Measurements from ENCODE around the gene COL5A3.
A peak's percentile ranks its signal among the peaks of the same experiment; 100 is the strongest.

Gene COL5A3

GRCh38 chr19:10010939-10011338 is 635 bp upstream of the COL5A3 start:
- DNase-seq (ENCODE audit: low read depth): no peak

- DNase-seq (ENCODE audit: low read depth): no peak
These were observed 535 bp downstream of the COL5A3 start for GRCh38 chr19:10009714-10010224.

GRCh38 chr19:10008184-10008765 is 2.0 kb downstream of the COL5A3 start:
- no peak for DNase-seq (ENCODE audit: low read depth)

GRCh38 chr19:10007371-10008183 is 2.7 kb downstream of the COL5A3 start:
- DNase-seq (ENCODE audit: low read depth): no peak

GRCh38 chr19:10006752-10007323 is 3.5 kb downstream of the COL5A3 start:
- no peak for DNase-seq (ENCODE audit: low read depth)

- no peak for DNase-seq (ENCODE audit: low read depth)
These were observed 4.0 kb downstream of the COL5A3 start for GRCh38 chr19:10006335-10006708.

- DNase-seq (ENCODE audit: low read depth): no peak
These were observed 4.5 kb downstream of the COL5A3 start for GRCh38 chr19:10005632-10006334.

GRCh38 chr19:10004617-10005016 is 5.7 kb downstream of the COL5A3 start:
- no peak for DNase-seq (ENCODE audit: low read depth)

- no peak for DNase-seq (ENCODE audit: low read depth)
These were observed 7.0 kb downstream of the COL5A3 start for GRCh38 chr19:10003271-10003670.

GRCh38 chr19:10001899-10002298 is 8.4 kb downstream of the COL5A3 start:
- DNase-seq (ENCODE audit: low read depth): no peak

- DNase-seq (ENCODE audit: low read depth): peak; percentile 27
These were observed 10.0 kb downstream of the COL5A3 start for GRCh38 chr19:10000171-10000826.

- DNase-seq (ENCODE audit: low read depth): no peak
These were observed 13.8 kb downstream of the COL5A3 start for GRCh38 chr19:9996541-9996940.

- DNase-seq (ENCODE audit: low read depth): no peak
These were observed 14.3 kb downstream of the COL5A3 start for GRCh38 chr19:9995999-9996398.

- no peak for DNase-seq (ENCODE audit: low read depth)
These were observed 15.2 kb downstream of the COL5A3 start for GRCh38 chr19:9995084-9995483.

- DNase-seq (ENCODE audit: low read depth): no peak
These were observed 18.7 kb downstream of the COL5A3 start for GRCh38 chr19:9991425-9992191.

GRCh38 chr19:9989504-9989903 is 20.8 kb downstream of the COL5A3 start:
- no peak for DNase-seq (ENCODE audit: low read depth)

GRCh38 chr19:9986787-9987281 is 23.5 kb downstream of the COL5A3 start:
- DNase-seq (ENCODE audit: low read depth): no peak

GRCh38 chr19:9981406-9982260 is 28.7 kb downstream of the COL5A3 start:
- no peak for DNase-seq (ENCODE audit: low read depth)

- DNase-seq (ENCODE audit: low read depth): no peak
These were observed 38.2 kb downstream of the COL5A3 start for GRCh38 chr19:9972103-9972502.

Measured in activated T-helper 1 cell treated with Interleukin-2 at 50 U/mL for 16 hours (primary cell).